HG03521 (cell line): ENCODE results near the gene PRKCZ.
A peak's percentile ranks its signal among the peaks of the same experiment; 100 is the strongest.

Experiments
- ATAC-seq: cut with Tn5 transposase; IDR thresholded peaks from one replicate; pipeline ENCODE4 v1.9.1; 2021; ENCODE audit warnings: mild to moderate bottlenecking, moderate library complexity; ENCODE audit not compliant: unreplicated experiment

The PRKCZ gene

GRCh38 chr1:2201062-2201461 is 150.9 kb downstream of the PRKCZ start:
- ATAC-seq: no peak

- ATAC-seq: no peak
These were observed 151.9 kb downstream of the PRKCZ start for GRCh38 chr1:2202008-2202575.

- no peak for ATAC-seq
These were observed 152.8 kb downstream of the PRKCZ start for GRCh38 chr1:2202843-2203601.

- ATAC-seq: no peak
These were observed 153.6 kb downstream of the PRKCZ start for GRCh38 chr1:2203671-2204414.

- no peak for ATAC-seq
These were observed 154.4 kb downstream of the PRKCZ start for GRCh38 chr1:2204415-2205190.

GRCh38 chr1:2205191-2205952 is 155.2 kb downstream of the PRKCZ start:
- peak; percentile 66 for ATAC-seq

GRCh38 chr1:2206813-2207487 is 156.7 kb downstream of the PRKCZ start:
- no peak for ATAC-seq

- ATAC-seq: no peak
These were observed 158.4 kb downstream of the PRKCZ start for GRCh38 chr1:2208309-2209239.

- ATAC-seq: no peak
These were observed 159.3 kb downstream of the PRKCZ start for GRCh38 chr1:2209400-2210083.

GRCh38 chr1:2210084-2210653 is 160.0 kb downstream of the PRKCZ start:
- no peak for ATAC-seq

GRCh38 chr1:2210786-2211185 is 160.6 kb downstream of the PRKCZ start:
- ATAC-seq: no peak

GRCh38 chr1:2212274-2212531 is 162.0 kb downstream of the PRKCZ start:
- ATAC-seq: no peak

- ATAC-seq: no peak
These were observed 162.6 kb downstream of the PRKCZ start for GRCh38 chr1:2212532-2213491.

- ATAC-seq: no peak
These were observed 163.6 kb downstream of the PRKCZ start for GRCh38 chr1:2213576-2214505.

- no peak for ATAC-seq
These were observed 164.5 kb downstream of the PRKCZ start for GRCh38 chr1:2214541-2215241.
